22Rv1 (cell line): ENCODE data around the gene KIFC1.

Source experiments
- H3K27ac ChIP-seq: fragments of 450-650 bp; 2 replicates; pipeline ENCODE4 v1.5.1; 2017
- CTCF ChIP-seq: fragments of 450-650 bp; IDR thresholded peaks from 2 replicates; pipeline ENCODE4 v1.5.1; 2017; ENCODE audit warnings: mild to moderate bottlenecking
- ZFX ChIP-seq: fragments of 450-650 bp; IDR thresholded peaks from 2 replicates; pipeline ENCODE4 v1.6.1; 2017; ENCODE audit warnings: antibody characterized with exemption, borderline replicate concordance

Gene KIFC1

GRCh38 chr6:33424855-33425667 lies 33.4 kb downstream of the KIFC1 start:
- TF ChIP-seq ZFX, result no peak
- no peak for TF ChIP-seq CTCF
- H3K27ac ChIP-seq, result peak overlapping the region; percentile 88

GRCh38 chr6:33425668-33426577 lies 34.3 kb downstream of the KIFC1 start:
- TF ChIP-seq ZFX (no peak), CTCF (peak; percentile 70)
- peak overlapping the region; percentile 88 for H3K27ac ChIP-seq

- H3K27ac ChIP-seq, result peak overlapping the region; percentile 88
These were observed 35.2 kb downstream of the KIFC1 start for GRCh38 chr6:33426590-33427511.

GRCh38 chr6:33427585-33428223 lies 36.1 kb downstream of the KIFC1 start:
- H3K27ac ChIP-seq, result peak overlapping the region; percentile 88
- TF ChIP-seq ZFX (no peak), CTCF (peak; percentile 18)

More at GRCh38 chr6:33426590-33427511, 35.2 kb downstream of the KIFC1 start:
- no peak for TF ChIP-seq ZFX
- no peak for TF ChIP-seq CTCF

GRCh38 chr6:33428224-33428965 lies 36.8 kb downstream of the KIFC1 start:
- TF ChIP-seq CTCF (peak; percentile 26; the same call in 1 of the 2 replicates), ZFX (no peak)
- peak overlapping the region; percentile 88 for H3K27ac ChIP-seq
